Measurements from ENCODE around the gene CCDC169.
"Not testable (repeated sequence)": the region's sequence is repeated elsewhere in the genome, so short reads cannot be mapped to it uniquely, and the experiment has no call there.

CCDC169 gene

DNA sequence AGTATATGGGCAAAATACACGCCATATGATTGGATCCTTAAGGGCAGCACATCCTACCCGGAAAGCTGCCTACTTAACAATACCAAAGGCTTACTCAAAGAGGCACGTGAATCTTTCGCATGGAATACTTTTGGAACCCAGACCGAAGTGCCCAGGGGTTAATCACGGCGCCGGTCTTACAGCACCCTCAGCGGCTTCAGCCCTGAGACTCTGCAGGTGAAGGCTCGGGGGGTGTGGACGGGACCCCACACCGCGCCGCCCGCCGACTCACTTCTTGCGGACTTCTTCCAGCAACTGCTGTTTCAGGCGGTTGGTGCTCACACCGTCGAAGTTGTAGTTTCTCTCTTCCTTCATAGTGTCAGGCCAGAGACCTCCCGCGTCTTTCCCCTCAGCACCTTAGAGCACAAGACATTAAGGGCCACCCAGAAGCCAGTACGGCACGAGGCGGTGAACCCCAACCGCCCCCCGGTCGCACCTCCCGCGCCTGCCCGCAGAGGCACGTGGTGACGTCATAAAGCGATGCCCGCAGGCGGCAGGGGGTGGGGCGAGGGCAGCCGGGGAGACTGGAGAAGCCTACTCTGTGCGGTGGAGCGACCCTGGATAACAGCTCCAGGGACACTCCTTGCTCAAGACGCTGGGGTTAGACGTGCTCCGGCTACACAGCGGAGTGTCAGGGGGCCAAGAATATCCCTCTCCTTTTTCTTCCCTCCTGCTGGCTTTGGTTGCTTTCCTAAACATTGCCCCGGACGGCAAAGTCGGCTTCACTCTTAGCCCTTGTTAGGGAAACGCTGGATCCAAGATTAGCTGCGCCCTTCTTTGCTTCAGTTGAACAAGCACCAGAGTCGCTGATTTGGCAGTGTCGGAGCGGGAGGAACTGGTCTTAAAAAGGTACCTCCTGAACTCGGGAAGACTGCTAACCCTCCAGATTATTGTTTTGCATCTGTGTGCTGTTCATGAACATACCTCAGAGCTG, at the start of gene CCDC169:
CCDC169 (minus strand) TSS at position 449 of the 973 bp plus-strand sequence; CDS start at position 354, 95 bp downstream.
- DNase-seq (ENCODE audit: low read depth) = peak; percentile 84

- DNase-seq (ENCODE audit: low read depth) = peak; percentile 93
These were observed 48.8 kb upstream of the CCDC169 start, which contains the start of gene SPART for GRCh38 chr13:36346222-36347083. Gene SPART (minus strand): TSS chr13:36346394. CDS start chr13:36335830, 10,564 bp downstream.

DNA sequence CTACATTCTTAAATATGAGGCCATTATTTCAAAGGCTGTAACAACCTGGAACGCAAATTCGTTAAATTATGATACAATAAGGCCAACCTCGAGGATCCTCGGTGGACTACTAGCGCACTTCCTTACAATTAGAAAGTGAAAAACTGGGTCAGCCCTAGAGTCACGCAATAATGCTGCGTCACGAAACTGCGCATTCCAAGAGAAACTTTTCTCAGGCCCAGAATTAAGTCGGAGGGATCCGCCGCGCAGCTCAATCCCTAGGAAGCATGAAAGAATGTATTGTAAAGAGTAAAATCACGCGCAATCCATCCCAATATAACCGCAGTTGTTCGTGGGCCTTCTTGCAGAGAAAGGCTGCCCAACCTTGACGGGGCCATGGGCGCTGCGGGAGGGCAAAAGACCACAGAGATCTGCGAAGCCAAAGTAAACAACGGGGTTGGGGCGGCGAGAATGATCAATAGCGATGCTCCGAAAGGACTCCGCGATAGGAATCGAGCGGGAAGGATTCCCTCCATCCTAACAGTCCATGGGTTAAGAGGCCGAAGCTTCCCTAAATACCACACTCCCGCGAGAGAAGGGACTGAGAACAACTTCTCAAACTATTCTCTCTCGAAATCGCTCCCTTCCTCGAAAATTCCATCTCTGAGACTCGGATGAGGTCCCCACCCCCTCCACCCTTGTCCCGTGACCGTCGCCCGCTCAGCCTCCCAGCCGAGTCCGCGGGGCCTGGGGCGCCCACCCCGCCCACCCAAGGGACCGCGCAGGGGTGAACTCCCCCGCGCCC, 48.0 kb upstream of the CCDC169 start:
- peak; percentile 90 for DNase-seq (ENCODE audit: low read depth)

GRCh38 chr13:36344886-36345437, 47.3 kb upstream of the CCDC169 start:
- DNase-seq (ENCODE audit: low read depth) = peak; percentile 39

- peak; percentile 39 for DNase-seq (ENCODE audit: low read depth)
These were observed 46.6 kb upstream of the CCDC169 start for GRCh38 chr13:36344173-36344572.

GRCh38 chr13:36343766-36344165, 46.2 kb upstream of the CCDC169 start:
- no peak for DNase-seq (ENCODE audit: low read depth)

- DNase-seq (ENCODE audit: low read depth) = no peak
These were observed 45.1 kb upstream of the CCDC169 start for GRCh38 chr13:36342715-36343114.

- DNase-seq (ENCODE audit: low read depth) = peak; percentile 83
These were observed 44.1 kb upstream of the CCDC169 start for GRCh38 chr13:36341718-36342117.

GRCh38 chr13:36339600-36340155, 42.1 kb upstream of the CCDC169 start:
- DNase-seq (ENCODE audit: low read depth) = no peak

DNA sequence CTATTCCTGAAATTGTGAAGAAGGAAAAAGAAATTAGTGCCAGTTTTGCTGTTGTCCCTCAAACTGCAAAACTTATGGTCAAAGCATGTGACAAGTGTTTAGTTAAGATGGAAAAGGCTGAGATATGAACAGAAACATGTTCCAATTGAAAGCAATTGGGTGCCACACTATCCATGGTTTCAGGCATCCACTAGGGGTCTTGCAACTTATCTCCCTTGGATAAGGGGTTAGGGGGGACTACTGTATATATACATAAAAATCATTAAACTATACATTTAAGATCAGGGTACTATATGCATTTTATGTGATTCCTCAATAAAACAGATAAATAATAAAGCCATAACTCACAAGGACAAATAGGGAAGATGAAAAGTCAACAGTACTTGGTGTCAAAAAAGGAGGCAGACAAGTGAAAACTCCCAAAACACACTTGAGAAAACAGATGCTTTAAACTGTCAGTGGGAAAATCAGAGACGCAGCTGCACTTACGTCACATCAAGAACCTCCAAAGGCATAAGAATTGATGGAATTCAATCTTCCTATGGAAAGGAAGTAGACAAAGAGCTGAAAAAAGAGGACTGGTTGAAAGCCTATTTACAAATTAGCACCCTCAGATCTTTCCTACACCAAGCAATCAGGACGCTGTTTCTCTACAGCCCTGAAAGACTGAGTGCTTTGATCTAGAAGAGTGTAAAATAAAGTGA, 40.5 kb upstream of the CCDC169 start:
- no peak for DNase-seq (ENCODE audit: low read depth)

DNA sequence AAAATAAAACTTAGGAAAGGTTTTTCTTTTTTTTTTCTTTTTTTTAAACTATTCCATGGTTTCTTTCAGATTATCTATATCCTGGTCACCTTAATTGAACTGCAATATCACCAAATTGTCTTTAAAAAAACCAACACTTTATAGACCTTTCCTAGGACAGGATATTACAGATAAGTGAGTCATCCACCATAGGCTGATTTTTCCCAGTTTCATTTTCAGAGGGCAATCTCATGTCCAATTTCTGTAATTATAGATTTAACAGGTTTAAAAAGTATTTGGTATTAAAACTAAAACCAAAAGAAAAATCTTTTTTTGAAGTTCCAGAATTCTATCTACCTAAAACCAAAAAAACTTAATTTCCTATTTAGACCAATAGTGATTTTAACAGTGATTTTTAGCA, 35.4 kb upstream of the CCDC169 start:
- peak; percentile 77 for DNase-seq (ENCODE audit: low read depth)

DNA sequence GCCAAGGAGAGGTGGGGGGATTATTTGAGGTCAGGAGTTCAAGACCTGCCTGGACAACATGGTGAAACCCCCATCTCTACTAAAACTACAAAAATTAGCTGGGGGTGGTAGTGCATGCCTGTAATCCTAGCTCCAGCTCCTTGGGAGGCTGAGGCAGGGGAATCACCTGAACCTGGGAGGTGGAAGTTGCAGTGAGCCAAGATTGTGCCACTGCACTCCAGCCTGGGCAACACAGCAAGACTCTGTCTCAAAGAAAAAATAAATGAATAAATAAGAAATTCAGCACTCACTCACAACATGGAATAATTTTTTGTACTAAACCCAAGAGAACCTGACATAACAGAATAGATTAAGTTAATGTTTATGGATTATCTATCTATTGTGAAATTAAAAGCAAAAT, 34.6 kb upstream of the CCDC169 start:
- not testable (repeated sequence) for DNase-seq (ENCODE audit: low read depth)

DNA sequence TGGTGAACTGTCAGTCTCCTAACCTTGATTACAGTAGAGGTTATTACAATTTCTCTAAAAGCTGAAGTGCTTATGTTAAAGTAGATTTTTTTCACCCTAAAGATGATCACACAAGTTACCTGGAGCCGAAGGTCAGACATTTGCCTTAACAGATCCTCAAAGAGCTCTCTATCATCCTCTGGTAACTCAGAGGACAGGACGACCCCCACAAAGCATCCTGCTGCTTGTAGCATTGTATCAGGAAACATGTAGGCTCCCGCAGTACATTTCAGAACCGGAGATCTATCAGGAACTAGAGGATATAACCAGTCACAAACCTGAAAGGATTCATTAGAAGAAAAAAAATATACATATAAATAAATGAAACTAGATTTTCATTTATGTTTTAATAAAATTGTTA, 33.7 kb upstream of the CCDC169 start:
- no peak for DNase-seq (ENCODE audit: low read depth)

GRCh38 chr13:36329361-36329760, 31.7 kb upstream of the CCDC169 start:
- no peak for DNase-seq (ENCODE audit: low read depth)

GRCh38 chr13:36328821-36329220, 31.2 kb upstream of the CCDC169 start:
- no peak for DNase-seq (ENCODE audit: low read depth)

DNA sequence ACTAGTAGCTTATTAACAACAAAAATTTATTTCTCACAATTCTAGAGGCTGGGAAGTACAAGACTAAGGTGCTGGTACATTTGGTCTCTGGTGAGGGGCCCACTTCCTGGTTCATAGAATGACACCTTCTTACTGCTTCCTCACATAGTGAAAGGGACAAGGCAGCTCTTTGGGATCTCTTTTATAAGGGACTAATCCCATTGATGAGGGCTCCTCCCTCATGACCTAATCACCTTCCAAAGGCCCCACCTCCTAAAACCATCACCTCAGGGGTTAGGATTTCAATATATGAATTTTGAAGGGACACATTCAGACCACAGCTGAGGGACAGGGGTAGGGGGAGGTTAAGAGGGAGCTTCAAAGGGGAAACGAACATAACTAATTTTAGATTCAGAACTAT, 28.3 kb upstream of the CCDC169 start:
- no peak for DNase-seq (ENCODE audit: low read depth)

DNA sequence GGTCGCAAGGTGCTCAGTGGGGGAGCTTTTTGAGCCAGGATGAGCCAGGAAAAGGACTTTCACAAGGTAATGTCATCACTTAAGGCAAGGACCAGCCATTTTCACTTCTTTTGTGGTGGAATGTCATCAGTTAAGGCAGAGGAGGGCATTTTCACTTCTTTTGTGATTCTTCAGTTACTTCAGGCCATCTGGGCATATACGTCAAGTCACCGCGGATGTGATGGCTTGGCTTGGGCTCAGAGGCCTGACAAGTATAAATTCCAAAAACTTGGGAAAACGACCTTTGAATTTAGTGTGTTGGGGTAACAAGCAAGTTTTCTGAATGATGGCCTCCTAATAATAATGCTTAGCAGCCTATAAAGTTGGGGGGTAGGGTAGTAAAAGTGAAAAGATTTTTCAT, 27.3 kb upstream of the CCDC169 start:
- DNase-seq (ENCODE audit: low read depth) = not testable (repeated sequence)

GRCh38 chr13:36323951-36324566, 26.4 kb upstream of the CCDC169 start:
- DNase-seq (ENCODE audit: low read depth) = peak; percentile 34

DNA sequence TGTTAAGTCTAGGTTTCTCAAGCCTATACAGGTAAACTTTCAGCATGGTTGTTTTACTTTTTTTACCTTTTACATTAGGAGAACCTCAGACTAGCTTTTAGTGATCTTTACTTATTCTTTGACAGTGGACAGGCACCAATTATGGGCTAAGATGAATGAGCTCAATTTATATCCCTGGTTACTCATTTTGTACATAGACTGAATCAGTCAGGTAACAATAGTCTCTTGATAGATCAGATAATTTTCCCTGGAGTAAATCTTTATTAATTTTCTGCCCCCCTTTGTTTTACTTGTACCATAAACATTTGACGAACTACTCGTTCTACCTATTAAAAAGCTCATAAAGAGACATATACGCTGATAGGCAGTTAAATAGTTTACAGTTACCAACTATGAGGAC, 25.8 kb upstream of the CCDC169 start:
- DNase-seq (ENCODE audit: low read depth) = no peak

DNA sequence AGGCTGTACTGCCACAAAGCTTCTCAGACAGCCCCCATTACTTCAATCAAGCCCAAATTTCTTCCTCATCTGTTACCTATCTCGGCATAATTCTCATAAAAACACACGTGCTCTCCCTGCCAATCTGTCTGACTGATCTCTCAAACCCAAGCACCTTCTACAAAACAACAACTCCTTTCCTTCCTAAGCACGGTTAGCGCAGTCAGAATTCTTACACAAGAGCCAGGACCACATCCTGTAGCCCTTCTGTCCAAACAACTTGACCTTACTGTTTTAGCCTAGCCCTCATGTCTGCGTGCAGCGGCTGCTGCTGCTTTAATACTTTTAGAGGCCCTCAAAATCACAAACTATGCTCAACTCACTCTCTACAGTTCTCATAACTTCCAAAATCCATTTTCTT, 22.2 kb upstream of the CCDC169 start:
- DNase-seq (ENCODE audit: low read depth) = not testable (repeated sequence)
